Astrocyte of the spinal cord (primary cell): ENCODE data around the gene DCAKD.

Source experiments
- DNase-seq: peaks from one replicate; pipeline ENCODE4 v3.0.0; 2011; ENCODE audit warnings: low read depth, low spot score
- H3K4me3 ChIP-seq: 2 replicates; pipeline ENCODE4 v1.5.1; 2011; ENCODE audit warnings: low read depth, mild to moderate bottlenecking, low read length, moderate library complexity
- in situ Hi-C: cut with HindIII; loops from 2 replicates; pipeline ENCODE4 v1.10.0; 2017; ENCODE audit warnings: low sequenced_read_pairs
- TF ChIP-seq, protein P1 (sequence below): IDR thresholded peaks from 2 replicates; pipeline ENCODE4 v1.5.1; 2012; ENCODE audit warnings: low read depth, mild to moderate bottlenecking, low read length, inconsistent platforms

Gene DCAKD

DNA sequence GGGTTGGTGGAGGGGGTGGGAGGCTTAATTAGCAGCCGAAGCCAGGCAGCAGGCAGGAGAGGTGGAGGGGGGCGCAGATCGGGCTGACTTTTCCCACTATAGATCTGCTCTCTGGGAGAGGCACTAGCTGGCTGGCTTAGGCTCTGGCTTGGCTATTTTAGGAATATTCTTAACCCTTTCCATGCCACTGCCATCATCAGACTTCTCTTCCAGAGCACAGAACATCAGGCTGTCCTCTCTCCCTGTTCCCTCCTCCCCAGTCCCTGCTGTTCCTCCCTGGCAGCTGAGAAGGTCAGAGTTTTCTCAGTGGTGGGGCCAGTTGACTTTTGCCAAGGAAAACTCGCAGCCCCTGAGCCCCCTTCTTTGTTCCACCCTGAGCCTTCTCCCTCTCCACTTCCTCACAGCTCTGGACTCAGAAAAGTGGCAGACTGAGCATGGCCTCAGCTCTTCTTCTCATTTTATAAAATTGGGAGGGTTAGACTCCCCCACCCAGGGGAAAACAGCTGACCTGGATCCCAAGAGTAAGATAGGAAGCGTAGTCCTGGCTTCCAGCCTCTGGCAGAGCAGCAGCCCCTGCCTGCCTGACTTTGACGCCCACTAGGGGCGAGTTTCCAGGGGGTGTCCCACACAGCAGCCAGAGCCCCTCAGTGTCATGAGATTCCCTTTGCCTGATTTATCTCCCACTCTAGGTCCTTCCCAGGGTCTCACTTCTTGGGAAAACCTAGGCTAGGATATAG, 73.5 kb downstream of the DCAKD start:
- TF ChIP-seq, protein P1, sequence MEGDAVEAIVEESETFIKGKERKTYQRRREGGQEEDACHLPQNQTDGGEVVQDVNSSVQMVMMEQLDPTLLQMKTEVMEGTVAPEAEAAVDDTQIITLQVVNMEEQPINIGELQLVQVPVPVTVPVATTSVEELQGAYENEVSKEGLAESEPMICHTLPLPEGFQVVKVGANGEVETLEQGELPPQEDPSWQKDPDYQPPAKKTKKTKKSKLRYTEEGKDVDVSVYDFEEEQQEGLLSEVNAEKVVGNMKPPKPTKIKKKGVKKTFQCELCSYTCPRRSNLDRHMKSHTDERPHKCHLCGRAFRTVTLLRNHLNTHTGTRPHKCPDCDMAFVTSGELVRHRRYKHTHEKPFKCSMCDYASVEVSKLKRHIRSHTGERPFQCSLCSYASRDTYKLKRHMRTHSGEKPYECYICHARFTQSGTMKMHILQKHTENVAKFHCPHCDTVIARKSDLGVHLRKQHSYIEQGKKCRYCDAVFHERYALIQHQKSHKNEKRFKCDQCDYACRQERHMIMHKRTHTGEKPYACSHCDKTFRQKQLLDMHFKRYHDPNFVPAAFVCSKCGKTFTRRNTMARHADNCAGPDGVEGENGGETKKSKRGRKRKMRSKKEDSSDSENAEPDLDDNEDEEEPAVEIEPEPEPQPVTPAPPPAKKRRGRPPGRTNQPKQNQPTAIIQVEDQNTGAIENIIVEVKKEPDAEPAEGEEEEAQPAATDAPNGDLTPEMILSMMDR, result no peak
- H3K4me3 ChIP-seq, result no peak overlapping the region
- in situ Hi-C loops, result no loop called here
- no peak for DNase-seq

DNA sequence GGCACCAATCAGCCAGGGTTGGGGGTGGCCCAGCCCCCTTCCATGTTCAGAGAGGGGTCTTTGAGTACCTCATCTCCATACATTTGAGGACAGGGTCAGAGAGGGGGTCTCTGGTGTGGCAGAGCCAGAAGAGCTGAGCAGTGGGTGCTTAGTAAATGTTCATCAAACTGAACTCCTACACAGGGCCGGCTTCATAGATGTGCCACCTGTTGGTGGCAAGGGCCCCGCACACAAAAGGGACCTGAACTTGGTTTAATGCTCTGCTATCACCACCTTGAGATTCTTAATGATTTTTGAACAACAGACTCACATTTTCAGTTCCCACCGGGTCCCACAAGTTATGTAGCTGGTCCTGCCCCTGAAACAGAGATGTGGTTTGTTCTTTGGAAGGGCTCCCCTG, 74.4 kb downstream of the DCAKD start:
- in situ Hi-C loops, result no loop called here
- H3K4me3 ChIP-seq, result no peak overlapping the region
- TF ChIP-seq, protein P1, result no peak
- DNase-seq, result no peak

DNA sequence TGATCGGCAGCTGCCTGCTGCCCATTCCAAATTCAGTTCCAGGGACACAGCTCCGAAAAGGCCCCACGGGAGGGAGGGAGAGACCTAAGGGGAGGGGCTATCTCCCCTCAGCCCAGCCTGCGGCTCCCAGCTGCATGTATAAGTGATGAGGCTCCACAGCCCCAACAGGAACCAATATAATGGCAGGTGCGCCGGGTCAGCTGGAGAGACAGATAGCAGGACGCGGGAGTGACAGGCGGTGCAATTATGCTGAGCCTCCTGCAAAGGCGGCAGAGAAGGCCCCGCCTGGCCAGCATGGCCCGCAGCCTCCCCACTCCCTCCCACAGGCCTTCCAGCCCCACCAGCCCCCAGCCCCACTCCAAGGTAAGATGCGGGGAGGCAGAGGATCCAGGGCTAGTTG, 75.2 kb downstream of the DCAKD start:
- in situ Hi-C loops, result no loop called here
- TF ChIP-seq, protein P1, result no peak
- DNase-seq, result no peak
- no peak overlapping the region for H3K4me3 ChIP-seq
